DOHH2 (cell line): ENCODE data around the gene PIK3AP1.

Experiments used
- CTCF ChIP-seq: fragments of 200-600 bp; sonication (generic); IDR thresholded peaks from one replicate; pipeline ENCODE4 v1.5.1; 2014; ENCODE audit warnings: antibody characterized with exemption, mild to moderate bottlenecking, low read depth, low read length; ENCODE audit not compliant: poor library complexity, severe bottlenecking
- EZH2phosphoT487 ChIP-seq: fragments of 200-600 bp; sonication (generic); IDR thresholded peaks from 2 replicates; pipeline ENCODE4 v1.6.1; 2017; ENCODE audit warnings: borderline replicate concordance, mild to moderate bottlenecking, antibody characterized with exemption, low read length, moderate library complexity, mixed read lengths

- no peak for TF ChIP-seq CTCF
- no peak for TF ChIP-seq EZH2phosphoT487
Measured at GRCh38 chr10:96768136-96768535, 47.8 kb upstream of the PIK3AP1 start.
